HG03196 (cell line): ENCODE data around the gene HERC2.
"Not testable (repeated sequence)": the region's sequence is repeated elsewhere in the genome, so short reads cannot be mapped to it uniquely, and the experiment has no call there.

Source experiments
- ATAC-seq: cut with Tn5 transposase; IDR thresholded peaks from one replicate; pipeline ENCODE4 v1.9.1; 2021; ENCODE audit not compliant: unreplicated experiment

Gene HERC2

GRCh38 chr15:28136236-28136904 is 185.6 kb downstream of the HERC2 start:
- peak; percentile 68 for ATAC-seq

- ATAC-seq: no peak
These were observed 188.7 kb downstream of the HERC2 start for GRCh38 chr15:28133281-28133680.

- no peak for ATAC-seq
These were observed 189.3 kb downstream of the HERC2 start for GRCh38 chr15:28132524-28133275.

- no peak for ATAC-seq
These were observed 190.0 kb downstream of the HERC2 start for GRCh38 chr15:28131946-28132345.

- ATAC-seq: no peak
These were observed 190.6 kb downstream of the HERC2 start for GRCh38 chr15:28131400-28131799.

GRCh38 chr15:28130651-28131050 is 191.3 kb downstream of the HERC2 start:
- no peak for ATAC-seq

GRCh38 chr15:28129231-28129848 is 192.6 kb downstream of the HERC2 start:
- ATAC-seq: no peak

GRCh38 chr15:28128031-28128430 is 193.9 kb downstream of the HERC2 start:
- no peak for ATAC-seq

- ATAC-seq: no peak
These were observed 194.9 kb downstream of the HERC2 start for GRCh38 chr15:28127036-28127435.

- no peak for ATAC-seq
These were observed 196.0 kb downstream of the HERC2 start for GRCh38 chr15:28125673-28126651.

- no peak for ATAC-seq
These were observed 197.1 kb downstream of the HERC2 start for GRCh38 chr15:28124841-28125240.

- no peak for ATAC-seq
These were observed 198.5 kb downstream of the HERC2 start for GRCh38 chr15:28123408-28124023.

GRCh38 chr15:28122038-28122949 is 199.7 kb downstream of the HERC2 start:
- no peak for ATAC-seq

GRCh38 chr15:28121577-28121976 is 200.4 kb downstream of the HERC2 start:
- not testable (repeated sequence) for ATAC-seq

- no peak for ATAC-seq
These were observed 201.7 kb downstream of the HERC2 start for GRCh38 chr15:28120359-28120640.

- ATAC-seq: no peak
These were observed 203.4 kb downstream of the HERC2 start for GRCh38 chr15:28118531-28118930.

GRCh38 chr15:28118083-28118482 is 203.9 kb downstream of the HERC2 start:
- no peak for ATAC-seq

- no peak for ATAC-seq
These were observed 204.5 kb downstream of the HERC2 start for GRCh38 chr15:28117432-28117990.
